ENCODE data around the gene WT1.

DNA sequence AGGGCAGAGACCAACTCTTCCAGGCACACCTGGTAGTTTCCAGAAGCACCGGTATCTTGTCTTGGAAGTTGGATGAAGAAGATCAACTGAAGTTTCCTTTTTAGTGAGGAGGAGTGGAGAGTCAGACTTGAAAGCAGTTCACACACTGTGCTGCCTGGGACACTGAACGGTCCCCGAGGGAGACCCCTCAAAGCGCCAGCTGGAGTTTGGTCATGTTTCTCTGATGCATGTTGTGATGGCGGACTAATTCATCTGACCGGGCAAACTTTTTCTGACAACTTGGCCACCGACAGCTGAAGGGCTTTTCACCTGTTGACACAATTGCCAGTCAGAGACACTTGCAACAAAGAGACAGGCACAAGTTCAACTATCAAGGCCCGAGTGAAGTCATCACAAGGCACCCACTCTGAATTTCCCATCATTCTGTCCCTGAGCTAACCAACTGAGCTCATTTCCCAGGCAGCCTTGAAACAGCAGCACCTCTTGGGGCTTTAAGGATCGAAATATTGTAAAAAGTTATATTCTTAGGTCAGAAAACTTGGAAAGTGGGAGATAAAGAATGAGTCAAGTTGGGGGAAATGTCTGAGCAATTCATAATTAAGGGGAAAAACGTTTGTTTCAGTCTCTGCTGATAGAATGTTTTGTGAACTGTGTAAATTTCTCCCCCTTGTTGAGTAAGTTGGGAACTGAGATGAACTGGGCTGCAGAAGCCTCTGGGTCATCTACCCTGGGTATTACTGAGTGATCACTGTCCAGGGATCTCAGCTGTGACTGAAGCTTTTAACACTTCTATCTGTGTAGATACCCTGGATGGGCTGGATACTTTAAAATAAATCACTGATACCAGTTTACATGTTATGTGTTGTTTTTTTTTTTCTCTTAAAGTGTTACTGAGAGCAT, 46.2 kb downstream of the WT1 start:
- no peak for TF ChIP-seq POLR2AphosphoS5 (IDR thresholded peaks at IDR 0.05; ENCODE audit: low read depth, low read length)
- no peak for TF ChIP-seq TAF1 (IDR thresholded peaks at IDR 0.05; ENCODE audit: borderline replicate concordance, insufficient read depth, low read length)
- TF ChIP-seq, protein P1, sequence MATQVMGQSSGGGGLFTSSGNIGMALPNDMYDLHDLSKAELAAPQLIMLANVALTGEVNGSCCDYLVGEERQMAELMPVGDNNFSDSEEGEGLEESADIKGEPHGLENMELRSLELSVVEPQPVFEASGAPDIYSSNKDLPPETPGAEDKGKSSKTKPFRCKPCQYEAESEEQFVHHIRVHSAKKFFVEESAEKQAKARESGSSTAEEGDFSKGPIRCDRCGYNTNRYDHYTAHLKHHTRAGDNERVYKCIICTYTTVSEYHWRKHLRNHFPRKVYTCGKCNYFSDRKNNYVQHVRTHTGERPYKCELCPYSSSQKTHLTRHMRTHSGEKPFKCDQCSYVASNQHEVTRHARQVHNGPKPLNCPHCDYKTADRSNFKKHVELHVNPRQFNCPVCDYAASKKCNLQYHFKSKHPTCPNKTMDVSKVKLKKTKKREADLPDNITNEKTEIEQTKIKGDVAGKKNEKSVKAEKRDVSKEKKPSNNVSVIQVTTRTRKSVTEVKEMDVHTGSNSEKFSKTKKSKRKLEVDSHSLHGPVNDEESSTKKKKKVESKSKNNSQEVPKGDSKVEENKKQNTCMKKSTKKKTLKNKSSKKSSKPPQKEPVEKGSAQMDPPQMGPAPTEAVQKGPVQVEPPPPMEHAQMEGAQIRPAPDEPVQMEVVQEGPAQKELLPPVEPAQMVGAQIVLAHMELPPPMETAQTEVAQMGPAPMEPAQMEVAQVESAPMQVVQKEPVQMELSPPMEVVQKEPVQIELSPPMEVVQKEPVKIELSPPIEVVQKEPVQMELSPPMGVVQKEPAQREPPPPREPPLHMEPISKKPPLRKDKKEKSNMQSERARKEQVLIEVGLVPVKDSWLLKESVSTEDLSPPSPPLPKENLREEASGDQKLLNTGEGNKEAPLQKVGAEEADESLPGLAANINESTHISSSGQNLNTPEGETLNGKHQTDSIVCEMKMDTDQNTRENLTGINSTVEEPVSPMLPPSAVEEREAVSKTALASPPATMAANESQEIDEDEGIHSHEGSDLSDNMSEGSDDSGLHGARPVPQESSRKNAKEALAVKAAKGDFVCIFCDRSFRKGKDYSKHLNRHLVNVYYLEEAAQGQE (IDR thresholded peaks at IDR 0.05; ENCODE audit: insufficient read depth in 1 of 2, low read depth in 2 of 2, low read length in 2 of 2) = no peak
- TF ChIP-seq SIN3A (IDR thresholded peaks at IDR 0.05; ENCODE audit: borderline replicate concordance, insufficient read depth, low read length) = no peak
- TF ChIP-seq FOXP2 (optimal IDR thresholded peaks at IDR 0.05; ENCODE audit: borderline replicate concordance, extremely low read depth, extremely low read length, insufficient read depth) = no peak
